Cardiac fibroblast (primary cell): Measurements from ENCODE around the gene AUH.

Source experiments
- DNase-seq, 2 donors: peaks; one replicate each; pipeline versions ENCODE4 v3.0.0 to v3.0.0-alpha.2; 2010; ENCODE audit warnings: low read depth in 2 of 2
- H3K4me3 ChIP-seq, 2 donors: replicated peaks in 1 of 2; 1 replicate in 1 of 2; 2 replicates in 1 of 2; pipeline ENCODE4 v1.5.1; 2011; ENCODE audit warnings: low read depth in 2 of 2, low read length in 2 of 2, mild to moderate bottlenecking in 2 of 2, moderate library complexity in 1 of 2
- CTCF ChIP-seq: IDR thresholded peaks from one replicate; pipeline ENCODE4 v1.5.1; 2011; ENCODE audit warnings: low read depth, mild to moderate bottlenecking, low read length, inconsistent platforms

Gene AUH

GRCh38 chr9:91193087-91193657 lies 168.5 kb downstream of the AUH start:
- peak; percentile 99 for DNase-seq
- peak overlapping the region; percentile 19 to 46 for H3K4me3 ChIP-seq
- TF ChIP-seq CTCF = peak; percentile 8

- no peak overlapping the region for H3K4me3 ChIP-seq
- no peak for TF ChIP-seq CTCF
- DNase-seq = peak in 1 of 2 donors; percentile 57
These were observed 169.2 kb downstream of the AUH start for GRCh38 chr9:91192381-91193086.

- DNase-seq = no peak
- H3K4me3 ChIP-seq = no peak overlapping the region
- no peak for TF ChIP-seq CTCF
These were observed 170.0 kb downstream of the AUH start for GRCh38 chr9:91191411-91192380.

- no peak overlapping the region for H3K4me3 ChIP-seq
- no peak for DNase-seq
- no peak for TF ChIP-seq CTCF
These were observed 171.7 kb downstream of the AUH start for GRCh38 chr9:91190062-91190461.

GRCh38 chr9:91188719-91189590 lies 172.8 kb downstream of the AUH start:
- TF ChIP-seq CTCF = no peak
- H3K4me3 ChIP-seq = no peak overlapping the region
- no peak for DNase-seq

GRCh38 chr9:91187965-91188344 lies 173.8 kb downstream of the AUH start:
- H3K4me3 ChIP-seq = no peak overlapping the region
- TF ChIP-seq CTCF = no peak
- DNase-seq = peak; percentile 73 to 88
